ENCODE data around the gene PDIA2.

- TF ChIP-seq CTCF (tag by site-specific recombination; IDR thresholded peaks at IDR 0.05) (no peak), SETDB1 (IDR thresholded peaks at IDR 0.05; ENCODE audit: insufficient read length, low read length) (no peak), YY1 (tag by site-specific recombination; IDR thresholded peaks at IDR 0.05) (no peak), PRDM1 (tag by site-specific recombination; IDR thresholded peaks at IDR 0.05) (no peak), ZFP41 (tag by site-specific recombination; IDR thresholded peaks at IDR 0.05; ENCODE audit: borderline replicate concordance) (no peak), ZSCAN30 (tag by site-specific recombination; IDR thresholded peaks at IDR 0.05) (no peak)
These were observed 43.1 kb upstream of the PDIA2 start for GRCh38 chr16:239948-240277.

Data from HEK293 (cell line).